Dermis microvascular lymphatic vessel endothelial cell (primary cell): ENCODE measurements around the gene SLC22A2. TPM values are rescaled to one million over a fixed set of nuclear protein-coding genes. Genes with fewer than 3 reads are reported as not detected.

ENCODE experiments used
- DNase-seq, 2 donors: peaks; one replicate each; pipeline versions ENCODE4 v3.0.0 to v3.0.0-alpha.2; 2010; ENCODE audit warnings: low read depth in 2 of 2
- total RNA-seq: library from RNA; depleted of rRNA; stranded (reverse); fragments of >200 nt; gene quantifications from 2 replicates; pipeline ENCODE4 v1.2.1, GENCODE V29; 2014

The SLC22A2 gene
- total RNA-seq, 1 donor from 2014 or later = not detected

DNA sequence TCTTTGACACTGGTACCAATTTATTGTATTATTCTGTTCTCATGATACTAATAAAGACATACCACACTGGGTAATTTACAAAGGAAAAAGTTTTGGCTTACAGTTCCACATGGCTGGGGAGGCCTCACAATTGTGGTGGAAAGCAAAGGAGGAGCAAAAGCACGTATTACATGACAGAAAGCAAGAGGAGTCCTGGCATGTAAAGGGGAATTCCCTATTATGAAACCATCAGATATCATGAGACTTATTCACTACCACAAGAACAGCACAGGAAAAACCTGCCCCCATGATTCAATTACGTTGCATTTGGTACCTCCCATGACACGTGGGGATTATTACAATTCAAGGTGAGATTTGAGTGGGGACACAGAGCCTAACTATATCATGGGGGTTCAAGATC, 43.4 kb downstream of the SLC22A2 start:
- no peak for DNase-seq

DNA sequence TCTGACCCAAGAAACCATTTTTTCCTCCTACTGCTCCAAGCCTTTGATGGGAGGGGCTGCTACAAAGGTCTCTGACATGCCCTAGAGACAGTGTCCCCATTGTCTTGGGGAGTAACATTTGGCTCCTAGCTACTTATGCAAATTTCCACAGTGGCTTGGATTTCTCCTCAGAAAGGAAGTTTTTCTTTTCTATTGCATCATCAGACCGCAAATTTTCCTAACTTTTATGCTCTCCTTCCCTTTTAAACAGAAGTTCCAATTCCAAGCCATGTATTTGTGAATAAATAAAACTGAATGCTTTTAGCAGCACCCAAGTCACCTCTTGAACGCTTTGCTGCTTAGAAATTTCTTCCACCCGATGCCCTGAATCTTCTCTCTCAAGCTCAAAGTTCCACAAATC, 51.0 kb downstream of the SLC22A2 start:
- no peak for DNase-seq

DNA sequence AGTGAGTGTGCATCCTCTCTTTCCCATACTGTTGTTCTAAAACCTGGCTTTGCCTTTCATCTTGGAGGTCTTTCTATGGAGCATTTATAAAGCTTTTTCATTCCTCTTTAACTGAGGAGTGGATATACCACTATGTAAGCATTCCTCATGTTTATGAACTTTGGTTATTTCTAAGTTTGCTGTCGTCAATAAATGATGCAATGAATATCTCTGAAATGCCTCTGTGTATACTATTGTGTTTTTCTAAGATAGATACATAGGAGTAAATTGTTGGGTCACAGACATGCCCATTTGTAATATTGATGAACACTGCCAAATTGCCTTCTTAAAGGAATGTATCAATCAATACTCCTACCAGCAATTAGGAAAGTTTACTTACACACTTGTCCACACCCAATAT, 53.9 kb downstream of the SLC22A2 start:
- DNase-seq = no peak

DNA sequence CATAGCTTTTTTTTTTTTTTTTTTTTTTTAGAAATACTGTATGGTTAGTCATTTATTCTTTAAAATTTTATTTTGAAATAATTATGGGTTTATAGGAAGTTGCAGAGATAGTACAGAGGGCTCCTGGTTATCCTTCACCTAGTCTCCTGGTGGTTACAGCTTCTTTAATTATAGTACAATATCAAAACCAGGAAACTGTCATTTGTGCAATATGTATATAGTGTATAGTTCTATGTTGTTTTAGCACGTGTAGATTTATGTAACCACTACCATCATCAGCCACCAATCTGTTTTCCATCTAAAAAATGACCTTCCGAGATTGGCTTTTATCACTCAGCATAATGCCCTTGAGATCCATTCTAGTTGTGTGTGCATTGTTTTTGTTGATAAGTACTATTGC, 54.7 kb downstream of the SLC22A2 start:
- no peak for DNase-seq

DNA sequence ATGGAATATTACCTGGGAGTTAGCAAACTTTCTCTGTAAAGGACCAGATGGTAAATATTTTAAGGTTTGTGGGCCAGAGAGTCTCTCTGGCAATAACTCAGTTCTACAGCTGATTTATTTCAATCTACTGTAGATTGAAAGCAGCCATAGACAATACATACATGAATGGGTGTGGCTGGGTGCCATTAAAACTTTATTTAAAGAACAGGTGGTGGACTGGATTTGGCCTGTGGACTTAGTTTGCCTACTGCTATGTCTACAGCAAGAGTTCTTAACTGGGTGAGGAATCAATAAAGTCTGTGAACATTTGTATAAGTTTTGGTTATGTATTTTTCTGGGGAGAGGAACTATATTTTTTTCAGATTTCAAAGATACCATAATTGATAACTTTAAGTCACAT, 55.1 kb downstream of the SLC22A2 start:
- DNase-seq = no peak

DNA sequence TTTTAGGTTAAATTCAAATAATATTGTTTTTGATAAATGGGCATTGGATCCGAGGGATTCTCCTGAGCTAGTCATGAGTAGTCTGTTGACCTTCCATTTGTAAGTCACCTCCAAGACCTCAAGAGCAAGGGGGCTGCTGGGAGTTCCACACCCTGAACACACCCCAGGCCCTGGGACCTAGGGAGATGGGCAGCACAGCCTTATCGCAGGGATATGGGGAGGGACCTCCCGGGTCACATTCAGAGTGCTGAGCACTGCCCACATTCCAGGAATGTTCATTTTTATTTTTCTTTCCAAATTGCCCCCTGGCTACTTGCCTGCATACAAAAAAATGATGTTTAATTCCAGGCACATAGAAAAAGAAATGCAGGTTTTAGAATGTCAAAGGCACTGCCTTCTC, 55.5 kb downstream of the SLC22A2 start:
- DNase-seq = no peak

DNA sequence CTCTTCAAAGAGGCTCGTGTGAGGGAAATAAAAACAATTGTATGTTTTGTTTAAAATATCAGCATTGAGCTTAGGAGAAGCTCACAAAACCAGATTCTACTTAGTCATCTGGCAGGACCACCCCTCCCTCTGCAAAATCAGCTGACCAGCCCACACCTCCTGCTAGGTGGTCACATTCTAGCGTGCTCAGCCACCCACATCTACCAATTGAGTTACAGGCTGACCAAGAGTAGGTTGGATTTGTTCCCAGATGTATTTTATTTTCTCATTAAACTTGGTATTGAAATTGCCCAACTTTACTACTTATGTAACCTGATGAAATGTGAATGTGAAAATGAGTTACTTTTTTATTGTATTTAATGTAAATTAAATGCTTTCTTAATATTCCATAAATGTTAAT, 56.2 kb downstream of the SLC22A2 start:
- no peak for DNase-seq

DNA sequence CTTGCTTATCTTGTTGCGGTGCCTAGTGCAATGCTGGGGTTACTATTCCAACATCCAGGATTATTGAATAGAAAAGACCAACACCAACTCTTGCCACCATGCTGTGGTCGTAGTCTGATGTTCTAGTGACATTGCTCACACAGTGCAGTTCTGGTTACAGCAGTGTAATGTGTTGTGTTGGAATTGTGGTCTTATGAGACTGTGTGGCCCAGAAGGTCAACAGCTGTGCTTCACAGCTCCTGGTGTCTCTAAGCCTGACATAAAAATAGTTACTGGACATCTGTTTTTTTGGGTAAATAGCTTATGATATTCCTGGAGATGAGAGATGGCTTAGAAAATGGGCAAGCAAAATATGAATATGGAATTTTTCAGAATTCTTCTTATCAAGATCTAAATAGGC, 57.6 kb downstream of the SLC22A2 start:
- DNase-seq = no peak

DNA sequence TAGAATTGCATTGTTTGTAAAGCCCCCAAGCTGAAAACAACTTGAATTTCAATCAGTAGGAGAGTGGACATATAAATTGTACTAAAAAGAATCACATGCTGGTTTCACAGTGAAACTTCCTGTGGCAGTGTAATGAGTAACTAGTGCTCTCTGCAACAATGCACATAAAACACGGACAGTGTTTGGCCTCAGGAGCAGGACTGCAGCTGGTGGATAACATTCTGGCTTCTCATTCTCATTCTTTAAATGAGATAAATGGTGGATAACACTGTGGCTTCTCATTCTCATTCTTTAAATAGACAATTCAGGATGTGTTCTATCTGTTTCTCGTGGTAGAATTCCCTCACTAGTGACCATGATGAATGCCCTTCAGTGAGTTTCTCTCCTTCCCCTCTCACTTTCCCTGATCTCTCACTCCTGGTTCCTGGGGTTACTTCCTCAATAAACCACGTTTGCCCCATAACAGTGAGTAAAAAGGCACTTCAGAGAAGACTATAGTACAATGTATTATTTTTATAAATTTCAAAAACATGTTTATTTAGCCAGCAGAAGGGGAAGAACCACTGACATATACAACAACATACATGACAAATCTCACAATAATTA, 59.9 kb downstream of the SLC22A2 start:
- DNase-seq = no peak

DNA sequence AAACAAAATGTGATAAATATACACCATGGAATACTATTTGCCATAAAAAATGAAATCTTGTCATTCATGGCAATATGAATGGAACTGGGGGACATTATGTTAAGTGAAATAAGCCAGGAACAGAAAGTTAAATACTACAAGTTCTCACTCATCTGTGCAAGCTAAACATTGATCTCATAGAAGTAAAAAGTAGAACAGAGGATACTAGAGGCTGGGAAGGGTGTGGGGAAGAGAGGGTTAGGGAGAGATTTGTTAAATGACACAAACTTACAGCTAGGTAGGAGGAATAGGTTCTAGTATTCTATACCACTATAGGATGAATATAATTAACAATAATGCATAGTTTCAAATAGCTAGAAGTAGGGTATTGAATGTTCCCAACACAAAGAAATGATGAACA, 61.0 kb downstream of the SLC22A2 start:
- DNase-seq = no peak

DNA sequence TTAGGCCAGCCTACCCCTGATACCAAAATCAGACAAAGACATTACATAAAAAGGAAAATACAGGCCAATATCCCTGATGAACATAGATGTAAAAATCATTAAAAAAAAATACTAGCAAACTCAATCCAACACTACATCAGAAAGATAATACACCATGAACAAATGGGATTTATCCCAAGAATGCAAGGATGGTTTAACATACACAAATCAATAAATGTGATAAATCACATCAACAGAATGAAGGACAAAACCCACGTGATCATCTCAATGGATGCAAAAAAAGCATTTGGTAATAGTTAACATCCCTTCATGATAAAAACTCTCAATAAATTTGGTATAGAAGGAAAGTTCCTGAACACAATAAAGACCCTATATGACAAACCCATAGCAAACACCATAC, 63.8 kb downstream of the SLC22A2 start:
- no peak for DNase-seq

DNA sequence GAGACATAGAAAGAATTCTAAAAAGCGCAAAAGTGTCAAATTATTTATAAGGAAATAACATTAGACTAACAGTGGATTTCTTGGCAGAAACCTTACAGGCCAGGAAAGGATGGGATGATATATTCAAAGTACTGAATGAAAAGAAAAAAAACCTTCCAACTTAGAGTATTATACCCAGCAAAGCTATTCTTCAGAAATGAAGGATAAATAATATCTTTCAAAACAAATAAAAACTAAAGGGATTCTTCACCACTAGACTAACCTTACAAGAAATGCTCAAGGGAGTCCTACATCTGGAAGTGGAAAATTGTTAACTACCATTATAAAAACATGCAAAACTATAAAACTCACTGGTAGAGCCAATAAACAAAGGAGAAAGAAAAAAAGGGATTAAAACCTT, 65.8 kb downstream of the SLC22A2 start:
- no peak for DNase-seq

DNA sequence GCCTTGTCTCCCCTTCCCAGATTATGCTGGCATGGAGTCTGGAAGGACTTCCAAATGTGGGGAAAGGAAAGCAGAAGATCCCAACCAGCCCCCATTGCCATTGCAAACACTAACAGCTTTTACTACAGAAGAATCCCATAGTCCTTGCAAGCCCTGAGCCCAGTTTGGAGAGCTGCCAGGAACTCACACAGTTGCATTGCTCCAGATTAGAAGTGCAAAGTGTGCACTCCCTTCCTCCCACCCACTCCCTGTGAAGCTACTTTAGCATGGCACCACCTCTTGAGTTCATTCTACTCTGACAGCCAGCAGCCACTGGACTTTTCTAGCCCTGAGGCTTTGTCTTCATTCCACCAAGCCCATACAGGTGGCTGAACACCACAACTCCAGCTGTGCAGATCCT, 67.6 kb downstream of the SLC22A2 start:
- no peak for DNase-seq

DNA sequence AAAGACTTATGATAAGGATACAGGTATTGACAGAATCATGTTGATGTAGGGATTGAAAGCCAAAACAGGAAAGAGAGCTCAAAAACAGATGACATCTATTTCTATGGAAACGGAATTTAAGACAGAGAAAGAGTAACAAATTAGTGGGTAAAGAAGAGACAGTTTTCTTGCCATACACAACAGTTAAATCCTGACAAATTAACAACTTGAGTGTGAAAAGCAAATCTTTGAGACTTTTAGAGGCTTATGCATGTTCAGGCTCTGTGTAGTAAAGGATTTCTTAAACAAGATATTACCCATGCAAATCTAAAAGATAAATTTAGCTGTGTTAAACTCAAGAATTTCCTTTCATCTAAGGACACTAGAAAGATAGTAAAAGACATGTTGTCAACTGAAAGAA, 68.5 kb downstream of the SLC22A2 start:
- DNase-seq = no peak

DNA sequence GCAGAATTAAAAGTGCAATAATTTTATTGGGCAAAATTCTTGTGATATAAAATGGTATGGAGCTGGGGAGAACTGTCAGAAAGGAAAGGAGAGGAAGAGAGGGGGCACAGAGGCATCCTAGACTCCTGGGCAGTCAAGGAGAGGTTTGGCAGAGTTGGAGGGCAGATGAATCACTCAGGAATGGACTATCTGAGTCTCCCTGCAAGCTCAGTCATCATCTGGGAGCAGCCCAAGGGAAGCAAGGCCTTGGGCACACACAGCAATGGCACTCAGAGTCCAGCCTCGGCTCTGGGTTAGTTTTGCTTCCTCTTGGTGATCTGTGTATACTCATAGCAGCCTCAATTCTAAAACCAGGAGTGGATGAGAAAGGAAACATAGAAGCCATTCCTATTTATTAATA, 69.8 kb downstream of the SLC22A2 start:
- no peak for DNase-seq

DNA sequence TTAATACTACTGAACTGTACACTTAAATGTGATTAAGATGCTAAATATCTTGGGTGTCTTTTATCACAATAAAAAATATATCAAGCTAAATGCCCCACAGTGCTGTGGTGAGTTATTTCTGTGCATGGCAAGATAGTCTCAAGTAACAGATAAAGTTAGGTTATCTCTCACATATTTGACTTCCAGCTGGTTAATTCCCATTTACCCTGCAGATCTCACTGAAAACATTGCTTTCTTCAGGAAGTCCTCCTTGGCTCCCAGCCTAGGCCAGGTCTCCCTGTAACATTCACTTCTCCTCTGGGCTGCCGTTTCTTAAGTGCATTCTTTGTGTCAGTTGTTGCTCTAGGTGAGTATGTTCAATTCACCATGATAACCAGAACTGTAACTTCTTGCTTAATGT, 77.9 kb downstream of the SLC22A2 start:
- no peak for DNase-seq

DNA sequence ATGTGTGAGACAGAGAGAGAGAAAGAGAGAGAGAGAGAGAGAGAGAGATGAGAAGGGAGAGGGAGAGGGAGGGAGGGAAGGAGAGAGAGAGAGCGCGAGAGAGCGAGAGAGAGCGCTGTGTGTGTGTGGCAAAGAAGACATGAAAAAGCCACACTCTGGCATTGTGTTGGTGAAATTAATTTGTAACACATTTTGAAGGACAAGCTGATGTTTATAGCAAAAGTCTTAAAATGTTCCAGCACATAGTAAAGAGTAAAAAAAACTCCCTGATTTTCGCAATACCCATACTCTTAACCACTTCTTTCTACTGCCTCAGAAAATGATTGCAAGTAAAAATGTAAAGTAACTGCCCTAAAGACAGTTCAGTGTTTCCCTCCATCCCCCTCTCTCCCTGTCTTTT, 80.3 kb downstream of the SLC22A2 start:
- DNase-seq = no peak

DNA sequence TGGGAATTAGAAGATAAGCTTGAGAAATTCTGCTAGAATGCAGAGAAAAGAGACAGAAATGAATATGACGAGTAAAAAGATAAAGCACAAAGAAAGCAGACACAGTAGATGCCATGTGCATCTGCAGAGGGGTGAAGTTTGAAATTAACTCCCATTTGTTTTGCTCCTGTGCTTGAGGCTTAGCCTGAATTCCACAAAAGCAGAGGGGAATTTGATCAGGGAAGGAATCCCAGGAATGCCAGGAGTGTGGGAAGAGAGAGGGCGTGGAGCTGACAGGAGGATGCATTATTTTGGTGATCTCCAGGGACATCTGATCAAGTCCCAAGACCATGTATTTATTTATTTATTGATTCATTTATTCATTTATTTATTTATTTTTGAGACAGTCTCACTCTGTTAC, 81.4 kb downstream of the SLC22A2 start:
- no peak for DNase-seq

DNA sequence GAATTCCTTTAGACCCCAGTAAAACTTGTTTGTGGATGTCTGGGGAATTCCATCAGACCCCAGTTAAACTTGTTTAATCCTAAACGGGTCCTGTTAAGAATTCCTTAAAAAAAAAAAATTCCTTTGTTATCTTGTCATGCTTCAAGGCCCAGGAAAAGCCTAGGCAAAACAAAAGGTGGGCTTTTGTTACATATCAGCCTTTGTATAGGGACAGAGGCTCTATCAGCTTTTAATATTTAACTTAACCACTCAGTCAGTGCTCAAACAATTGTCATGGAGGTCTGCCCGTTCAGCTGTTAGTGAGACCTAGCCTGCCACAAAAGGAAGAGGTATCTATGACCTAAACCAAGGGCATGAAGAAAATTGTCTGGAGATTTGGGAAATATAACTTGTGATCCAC, 83.9 kb downstream of the SLC22A2 start:
- no peak for DNase-seq

DNA sequence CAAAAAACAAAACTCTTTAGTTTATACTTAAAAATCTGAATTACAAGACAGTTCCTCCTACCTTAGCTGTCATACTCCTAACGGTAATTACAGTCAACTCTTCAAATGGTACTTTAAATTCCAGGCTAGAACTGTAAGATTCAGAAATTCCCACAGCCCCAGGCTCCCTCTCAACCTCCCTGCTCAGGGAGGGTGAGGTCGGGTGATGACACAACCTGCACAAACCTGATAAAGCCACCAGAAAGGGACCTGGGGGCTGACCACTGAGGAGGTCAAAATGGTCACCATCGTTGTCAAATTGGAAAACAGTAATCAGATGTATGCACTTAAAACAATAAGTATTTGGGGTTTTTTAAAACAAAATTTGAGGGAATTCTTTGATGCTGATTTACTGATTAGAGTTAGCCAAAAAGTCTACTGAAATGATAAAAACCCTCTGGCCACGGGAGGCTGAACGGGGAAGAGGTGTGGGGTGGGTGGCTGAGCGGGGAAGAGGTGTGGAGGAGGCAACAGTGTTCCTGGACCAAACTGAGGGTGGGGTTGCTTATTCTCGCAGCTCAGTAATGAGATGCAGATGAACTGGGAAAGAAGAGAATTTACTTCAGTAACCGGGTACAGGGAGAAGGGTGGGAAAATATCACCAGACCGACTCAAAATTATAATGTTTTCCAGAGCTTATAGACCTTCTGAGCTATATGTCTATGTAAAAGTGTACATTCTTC, 84.7 kb downstream of the SLC22A2 start:
- DNase-seq = no peak

DNA sequence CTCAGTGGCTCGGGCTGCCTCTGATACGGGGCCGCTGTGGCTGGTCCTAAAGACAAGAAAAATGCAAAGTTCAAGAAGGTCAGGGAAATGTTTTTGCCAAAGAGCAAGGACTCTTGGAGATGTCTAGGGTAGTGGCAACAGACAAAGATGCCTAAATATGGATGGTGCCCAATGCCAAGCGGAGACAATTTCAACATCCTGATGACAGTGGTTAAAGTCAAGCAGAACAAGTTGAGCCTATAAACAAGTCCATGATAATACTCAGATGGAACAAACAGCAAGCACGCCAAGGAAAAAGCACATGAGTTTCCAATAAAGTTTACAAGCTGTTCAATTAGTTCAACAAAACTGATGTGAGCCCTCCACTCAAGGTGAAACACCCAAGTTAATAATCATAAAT, 85.9 kb downstream of the SLC22A2 start:
- DNase-seq = no peak

DNA sequence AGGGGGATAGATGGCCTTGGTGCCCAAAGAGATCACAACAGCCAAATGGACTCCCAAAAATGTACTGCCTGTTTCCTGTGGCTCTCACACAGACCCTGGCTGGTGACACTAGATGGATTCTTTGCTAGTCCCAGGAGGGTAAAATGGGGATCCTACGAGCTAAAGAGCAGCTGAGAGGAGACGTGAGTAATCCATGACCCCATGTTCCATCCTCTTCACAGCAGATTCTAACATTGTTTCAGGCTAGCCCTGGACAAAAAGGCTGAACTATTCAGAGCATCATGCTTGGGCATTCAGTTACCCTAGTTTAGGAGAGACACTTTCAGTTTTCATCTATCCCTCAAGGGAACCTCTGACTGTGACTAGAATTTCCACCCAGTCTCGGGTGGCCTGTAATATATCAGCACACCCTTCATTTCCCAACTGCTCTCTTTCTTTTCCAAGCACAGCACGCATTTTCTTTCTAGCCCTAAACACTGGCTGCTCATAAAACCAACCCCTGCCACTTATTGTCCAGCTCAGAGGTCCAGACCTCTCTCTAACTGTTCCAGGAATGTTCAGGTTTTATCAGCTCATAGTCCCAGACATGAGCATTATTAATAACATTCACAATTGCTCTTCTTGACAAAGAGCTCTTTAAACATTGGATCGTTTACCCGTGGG, 88.5 kb downstream of the SLC22A2 start:
- no peak for DNase-seq
